ENCODE measurements around the gene SUN2.
A peak's percentile ranks its signal among the peaks of the same experiment; 100 is the strongest.

Gene SUN2

GRCh38 chr22:38777087-38777671, 21.4 kb upstream of the SUN2 start:
- no peak for DNase-seq (ENCODE audit: low read depth)

- no peak for DNase-seq (ENCODE audit: low read depth)
These were observed 20.3 kb upstream of the SUN2 start for GRCh38 chr22:38776086-38776485.

GRCh38 chr22:38775656-38776055, 19.9 kb upstream of the SUN2 start:
- no peak for DNase-seq (ENCODE audit: low read depth)

- DNase-seq (ENCODE audit: low read depth) = no peak
These were observed 18.8 kb upstream of the SUN2 start for GRCh38 chr22:38774496-38775166.

GRCh38 chr22:38773363-38773946, 17.7 kb upstream of the SUN2 start:
- no peak for DNase-seq (ENCODE audit: low read depth)

- DNase-seq (ENCODE audit: low read depth) = no peak
These were observed 16.8 kb upstream of the SUN2 start for GRCh38 chr22:38772623-38772873.

- no peak for DNase-seq (ENCODE audit: low read depth)
These were observed 14.6 kb upstream of the SUN2 start for GRCh38 chr22:38770257-38770949.

GRCh38 chr22:38768036-38768435, 12.2 kb upstream of the SUN2 start:
- no peak for DNase-seq (ENCODE audit: low read depth)

- no peak for DNase-seq (ENCODE audit: low read depth)
These were observed 11.5 kb upstream of the SUN2 start for GRCh38 chr22:38767313-38767712.

- DNase-seq (ENCODE audit: low read depth) = peak; percentile 34
These were observed 10.4 kb upstream of the SUN2 start for GRCh38 chr22:38766076-38766777.

GRCh38 chr22:38762551-38762983, 6.8 kb upstream of the SUN2 start:
- no peak for DNase-seq (ENCODE audit: low read depth)

- no peak for DNase-seq (ENCODE audit: low read depth)
These were observed 5.7 kb upstream of the SUN2 start for GRCh38 chr22:38761202-38762162.

GRCh38 chr22:38760477-38761201, 4.8 kb upstream of the SUN2 start:
- no peak for DNase-seq (ENCODE audit: low read depth)

GRCh38 chr22:38759005-38759404, 3.2 kb upstream of the SUN2 start:
- no peak for DNase-seq (ENCODE audit: low read depth)

- DNase-seq (ENCODE audit: low read depth) = no peak
These were observed 2.6 kb upstream of the SUN2 start for GRCh38 chr22:38758276-38758945.

GRCh38 chr22:38757464-38757757, 1.6 kb upstream of the SUN2 start:
- DNase-seq (ENCODE audit: low read depth) = no peak

GRCh38 chr22:38756711-38757463, 1.1 kb upstream of the SUN2 start:
- DNase-seq (ENCODE audit: low read depth) = no peak

GRCh38 chr22:38755155-38755910, 465 bp downstream of the SUN2 start:
- DNase-seq (ENCODE audit: low read depth) = peak; percentile 91

GRCh38 chr22:38754751-38755154, 1.0 kb downstream of the SUN2 start:
- peak; percentile 55 for DNase-seq (ENCODE audit: low read depth)
